Large intestine (tissue), 3 donors: Measurements from ENCODE around the gene ARHGEF25. TPM values are rescaled to one million over a fixed set of nuclear protein-coding genes. Genes with fewer than 3 reads are reported as not detected.
A peak's percentile ranks its signal among the peaks of the same experiment; 100 is the strongest.

ENCODE experiments used
- DNase-seq, 2 donors: peaks; one replicate each; pipeline versions ENCODE4 v3.0.0 to v3.0.0-alpha.2; 2013
- H3K27ac ChIP-seq: one replicate; pipeline ENCODE4 v1.5.1; 2013; ENCODE audit warnings: low read length
- H3K27me3 ChIP-seq: 2 replicates; pipeline ENCODE4 v1.6.1; 2013; ENCODE audit warnings: low read length; ENCODE audit not compliant: control insufficient read depth, insufficient read depth
- H3K36me3 ChIP-seq: 2 replicates; pipeline ENCODE4 v1.6.1; 2013; ENCODE audit warnings: low read length; ENCODE audit not compliant: control insufficient read depth, insufficient read depth
- H3K4me1 ChIP-seq: one replicate; pipeline ENCODE4 v1.6.1; 2013; ENCODE audit warnings: low read length; ENCODE audit not compliant: control insufficient read depth, insufficient read depth
- H3K4me3 ChIP-seq: one replicate; pipeline ENCODE4 v1.5.1; 2013; ENCODE audit warnings: low read length
- H3K9me3 ChIP-seq: one replicate; pipeline ENCODE4 v1.6.1; 2013; ENCODE audit warnings: mild to moderate bottlenecking, low read depth, low read length, moderate library complexity; ENCODE audit not compliant: control insufficient read depth
- WGBS: methylation state at CpG from one replicate; pipeline ENCODE4 v1.1.5; 2013; ENCODE audit warnings: low lambda C conversion rate; ENCODE audit not compliant: insufficient coverage; 5-methylcytosine and 5-hydroxymethylcytosine counted together
- polyA plus RNA-seq: library from polyadenylated mRNA; unstranded; fragments of 120-200 nt; gene quantifications from one replicate; pipeline ENCODE4 v1.2.1, GENCODE V29; 2013

Gene ARHGEF25
- polyA plus RNA-seq, 1 donor = 17.8 TPM

GRCh38 chr12:57609101-57609780 lies 2.0 kb upstream of the ARHGEF25 start:
- Histone ChIP-seq H3K4me3 (no peak overlapping the region), H3K9me3 (no peaks in the 10 kb centered on the region), H3K27ac (no peak overlapping the region), H3K36me3 (no peaks in the 10 kb centered on the region), H3K27me3 (peaks cover 59% of the 10 kb centered on the region), H3K4me1 (peaks cover 19% of the 10 kb centered on the region)
- WGBS = 100% methylated on average over 1 of the region's 19 CpGs
- DNase-seq = no peak

DNA sequence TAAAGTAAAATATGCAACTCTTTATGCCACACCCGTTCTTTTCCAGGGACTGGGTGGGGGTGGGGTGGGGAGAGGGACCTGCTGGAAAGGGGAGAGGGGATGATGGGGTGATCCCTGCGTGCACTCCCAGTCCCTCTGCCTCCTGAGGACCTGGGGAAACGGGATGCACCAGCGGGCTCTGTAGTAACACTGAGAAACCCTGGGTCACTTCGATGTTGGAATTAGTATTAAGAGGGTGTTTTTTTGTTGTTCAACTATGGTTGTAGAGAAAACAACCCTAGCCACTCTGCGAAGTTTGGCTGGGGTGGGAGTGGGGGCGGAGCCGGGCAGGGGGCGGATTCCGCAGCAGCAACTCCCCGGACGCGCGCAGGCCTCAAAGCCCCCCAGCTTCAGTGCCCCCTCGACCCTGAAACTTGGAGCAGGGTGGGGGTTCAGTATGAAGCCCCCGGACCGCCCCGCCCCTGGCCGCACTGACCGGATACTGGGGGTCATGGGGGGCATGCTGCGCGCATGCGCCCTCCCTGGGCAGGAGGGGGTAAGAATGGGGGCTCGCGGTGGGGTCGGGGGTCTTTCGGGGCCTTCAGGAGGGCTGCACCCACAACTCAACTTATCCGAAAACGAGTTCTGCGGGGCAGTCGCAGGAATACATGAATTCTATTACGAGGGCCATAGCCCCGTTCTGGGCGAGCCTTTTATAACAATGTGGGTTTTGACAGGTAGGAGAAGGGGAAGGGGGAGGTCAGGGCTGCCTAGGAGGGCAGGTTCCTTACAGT lies 1.3 kb upstream of the ARHGEF25 start:
- H3K9me3 ChIP-seq = no peaks in the 10 kb centered on the region
- peak overlapping the region; percentile 45 for H3K4me3 ChIP-seq
- H3K27ac ChIP-seq = peak overlapping the region; percentile 32
- peaks cover 15% of the 10 kb centered on the region for H3K4me1 ChIP-seq
- H3K36me3 ChIP-seq = peaks cover 4% of the 10 kb centered on the region
- no CpG with 5 or more reads among the region's 34 CpGs for WGBS
- no peak for DNase-seq
- peaks cover 61% of the 10 kb centered on the region for H3K27me3 ChIP-seq

DNA sequence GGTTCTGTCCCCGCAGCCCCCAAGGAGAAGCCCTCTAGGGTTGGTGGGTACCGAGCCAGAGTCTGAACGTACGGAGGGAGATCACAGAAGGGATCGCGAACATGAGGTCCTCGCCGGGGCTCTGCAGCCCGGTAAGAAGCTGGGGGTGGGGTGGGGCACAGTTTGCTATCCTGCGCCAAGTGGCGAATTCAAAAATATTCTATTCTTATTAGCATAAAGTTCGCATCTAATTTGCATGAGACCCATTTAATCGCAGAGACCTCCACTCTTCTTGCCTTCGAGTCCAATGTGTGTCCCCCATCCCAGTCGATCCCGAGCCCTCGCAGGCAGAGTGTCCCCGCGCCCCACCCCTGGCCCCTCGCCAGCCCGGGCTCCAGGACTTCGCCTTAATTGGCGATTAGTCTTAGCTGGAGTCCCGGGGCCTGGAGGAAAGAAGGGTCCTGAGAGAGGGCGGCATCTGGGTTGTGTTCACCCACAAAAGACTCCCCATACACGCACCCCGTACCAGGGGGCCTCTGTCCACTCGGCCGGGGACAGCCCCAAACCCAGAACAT lies 604 bp upstream of the ARHGEF25 start:
- Histone ChIP-seq H3K27ac (peak overlapping the region; percentile 46), H3K4me1 (peaks cover 9% of the 10 kb centered on the region), H3K9me3 (no peaks in the 10 kb centered on the region), H3K27me3 (peaks cover 64% of the 10 kb centered on the region), H3K36me3 (peaks cover 4% of the 10 kb centered on the region), H3K4me3 (peak overlapping the region; percentile 45)
- no CpG with 5 or more reads among the region's 29 CpGs for WGBS
- DNase-seq = peak in 1 of 2 donors; percentile 32

DNA sequence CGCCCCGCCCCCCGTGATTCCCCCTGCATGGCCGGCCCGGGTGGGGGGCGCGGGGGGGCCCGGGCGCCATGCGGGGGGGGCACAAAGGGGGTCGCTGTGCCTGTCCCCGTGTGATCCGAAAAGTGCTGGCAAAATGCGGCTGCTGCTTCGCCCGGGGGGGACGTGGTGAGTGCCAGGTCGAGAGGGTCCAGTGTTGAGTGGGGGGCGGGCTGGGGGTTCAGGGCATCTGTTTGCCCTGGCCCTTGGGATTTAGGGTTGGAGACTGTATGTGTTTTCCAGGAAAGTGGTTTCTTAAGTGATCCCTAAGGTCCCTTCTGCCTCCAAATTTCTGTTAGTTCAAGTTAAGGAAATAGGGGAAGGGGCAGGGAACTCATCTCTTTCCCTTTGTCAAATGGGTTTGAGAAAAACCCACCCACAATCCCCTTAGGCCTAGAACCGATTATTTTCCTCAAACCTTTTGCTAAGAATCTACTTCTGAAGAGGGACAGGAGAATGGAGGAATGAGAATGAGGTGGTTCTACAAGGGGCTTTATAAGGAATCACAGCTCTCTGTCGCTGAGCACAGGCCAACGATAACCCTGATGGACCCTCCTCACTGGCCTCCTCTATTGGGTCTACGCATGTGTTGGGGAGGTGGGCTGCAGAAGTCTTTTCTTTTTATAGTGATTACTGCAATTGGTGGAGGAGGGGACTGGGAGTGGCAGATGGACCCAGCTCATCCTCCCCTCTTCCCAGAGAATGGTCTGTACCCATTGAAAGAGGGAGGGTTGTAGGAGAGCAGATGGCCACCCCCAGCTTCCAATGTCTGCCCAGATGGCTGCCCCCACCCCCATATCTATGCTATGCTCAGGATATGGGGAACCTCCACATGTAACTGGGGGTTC lies 834 bp downstream of the ARHGEF25 start:
- no CpG with 5 or more reads among the region's 23 CpGs for WGBS
- no peak overlapping the region for H3K4me3 ChIP-seq
- H3K27me3 ChIP-seq = peaks cover 76% of the 10 kb centered on the region
- peaks cover 8% of the 10 kb centered on the region for H3K4me1 ChIP-seq
- no peak for DNase-seq
- peaks cover 4% of the 10 kb centered on the region for H3K36me3 ChIP-seq
- no peak overlapping the region for H3K27ac ChIP-seq
- H3K9me3 ChIP-seq = no peaks in the 10 kb centered on the region

DNA sequence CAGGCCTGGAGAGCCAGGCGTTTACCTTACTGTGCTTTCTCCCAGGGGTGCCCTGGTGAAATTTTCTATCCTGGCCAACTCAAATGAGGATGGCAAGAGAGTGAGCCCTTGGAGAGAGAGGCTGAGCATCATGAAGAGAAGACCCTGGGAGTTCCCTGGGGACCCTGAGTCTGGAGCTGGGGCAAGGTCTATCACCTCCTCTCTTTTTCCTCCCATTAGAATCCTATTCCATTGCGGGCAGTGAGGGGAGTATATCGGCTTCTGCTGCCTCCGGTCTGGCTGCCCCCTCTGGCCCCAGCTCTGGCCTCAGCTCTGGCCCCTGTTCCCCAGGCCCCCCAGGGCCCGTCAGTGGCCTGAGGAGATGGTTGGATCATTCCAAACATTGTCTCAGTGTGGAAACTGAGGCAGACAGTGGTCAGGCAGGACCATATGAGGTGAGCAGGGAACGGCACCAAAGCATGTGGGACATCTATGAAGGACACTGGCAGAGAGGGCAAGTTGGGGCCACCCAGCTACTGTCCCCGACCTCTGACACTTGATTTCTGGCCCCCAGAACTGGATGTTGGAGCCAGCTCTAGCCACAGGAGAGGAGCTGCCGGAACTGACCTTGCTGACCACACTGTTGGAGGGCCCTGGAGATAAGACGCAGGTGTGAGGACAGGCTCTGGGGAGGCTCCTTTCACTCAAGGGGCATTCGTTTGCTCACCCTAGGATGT lies 1.6 kb downstream of the ARHGEF25 start:
- no peak for DNase-seq
- H3K27me3 ChIP-seq = peaks cover 84% of the 10 kb centered on the region
- no peak overlapping the region for H3K27ac ChIP-seq
- H3K4me1 ChIP-seq = peaks cover 8% of the 10 kb centered on the region
- peaks cover 4% of the 10 kb centered on the region for H3K36me3 ChIP-seq
- H3K9me3 ChIP-seq = no peaks in the 10 kb centered on the region
- H3K4me3 ChIP-seq = no peak overlapping the region
- WGBS = 100% methylated on average over 1 of the region's 10 CpGs

DNA sequence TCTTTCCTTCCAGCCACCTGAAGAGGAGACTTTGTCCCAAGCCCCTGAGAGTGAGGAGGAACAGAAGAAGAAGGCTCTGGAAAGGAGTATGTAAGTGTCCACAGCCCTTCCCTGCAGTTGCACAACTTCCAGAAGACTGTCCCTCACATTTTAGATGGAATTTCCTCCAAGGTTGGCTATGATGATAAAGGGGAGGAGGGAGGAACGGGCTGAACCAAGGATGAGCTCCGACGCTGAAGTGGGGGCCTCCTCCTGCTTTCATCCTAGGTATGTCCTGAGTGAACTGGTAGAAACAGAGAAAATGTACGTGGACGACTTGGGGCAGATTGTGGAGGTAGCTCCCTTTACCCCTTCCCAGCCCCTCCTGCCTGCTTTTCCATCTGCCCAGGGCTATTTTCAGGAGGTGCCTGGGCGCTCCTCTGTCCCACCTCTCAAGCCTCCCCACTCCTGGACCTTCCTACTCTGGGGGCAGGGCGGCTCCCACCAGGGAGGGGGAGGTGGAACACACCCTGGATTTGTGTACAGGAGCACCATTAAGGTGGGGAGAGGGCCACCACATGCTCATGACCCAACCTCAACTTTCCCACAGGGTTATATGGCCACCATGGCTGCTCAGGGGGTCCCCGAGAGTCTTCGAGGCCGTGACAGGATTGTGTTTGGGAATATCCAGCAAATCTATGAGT lies 2.3 kb downstream of the ARHGEF25 start:
- H3K36me3 ChIP-seq = peaks cover 4% of the 10 kb centered on the region
- H3K4me1 ChIP-seq = peaks cover 8% of the 10 kb centered on the region
- H3K27ac ChIP-seq = no peak overlapping the region
- H3K9me3 ChIP-seq = no peaks in the 10 kb centered on the region
- DNase-seq = no peak
- H3K27me3 ChIP-seq = peaks cover 91% of the 10 kb centered on the region
- H3K4me3 ChIP-seq = no peak overlapping the region
- WGBS = no CpG with 5 or more reads among the region's 10 CpGs

DNA sequence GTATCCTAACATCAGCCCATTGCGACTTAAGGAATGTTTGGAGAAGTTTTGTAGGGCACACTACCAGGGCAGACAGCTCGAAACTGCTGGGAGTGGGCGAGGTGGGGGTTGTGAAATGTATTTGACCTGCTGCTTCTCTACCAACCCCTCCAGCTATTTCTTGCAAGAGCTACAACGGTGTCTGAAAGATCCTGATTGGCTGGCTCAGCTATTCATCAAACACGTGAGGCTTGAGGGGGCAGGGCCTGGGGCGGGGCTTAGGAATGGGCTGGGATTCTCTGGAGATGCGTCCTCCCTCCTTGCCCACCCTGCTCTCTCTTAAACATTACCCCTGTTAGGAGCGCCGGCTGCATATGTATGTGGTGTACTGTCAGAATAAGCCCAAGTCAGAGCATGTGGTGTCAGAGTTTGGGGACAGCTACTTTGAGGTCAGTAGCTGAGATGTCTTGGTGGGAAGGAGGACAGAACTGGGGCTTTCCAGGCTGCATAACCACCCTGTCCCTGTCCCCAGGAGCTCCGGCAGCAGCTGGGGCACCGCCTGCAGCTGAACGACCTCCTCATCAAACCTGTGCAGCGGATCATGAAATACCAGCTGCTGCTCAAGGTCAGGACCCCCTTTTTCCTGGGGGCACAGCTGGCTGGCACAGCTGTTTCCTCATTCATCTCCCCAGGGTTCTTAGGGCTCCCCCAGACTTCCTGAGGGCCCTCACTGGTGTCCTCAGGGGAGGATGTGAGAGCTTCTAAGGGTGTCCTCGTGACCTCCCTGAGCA lies 3.1 kb downstream of the ARHGEF25 start:
- no peak overlapping the region for H3K27ac ChIP-seq
- DNase-seq = no peak
- H3K4me1 ChIP-seq = peaks cover 10% of the 10 kb centered on the region
- peaks cover 96% of the 10 kb centered on the region for H3K27me3 ChIP-seq
- H3K4me3 ChIP-seq = no peak overlapping the region
- no peaks in the 10 kb centered on the region for H3K9me3 ChIP-seq
- peaks cover 4% of the 10 kb centered on the region for H3K36me3 ChIP-seq
- WGBS = no CpG with 5 or more reads among the region's 14 CpGs

DNA sequence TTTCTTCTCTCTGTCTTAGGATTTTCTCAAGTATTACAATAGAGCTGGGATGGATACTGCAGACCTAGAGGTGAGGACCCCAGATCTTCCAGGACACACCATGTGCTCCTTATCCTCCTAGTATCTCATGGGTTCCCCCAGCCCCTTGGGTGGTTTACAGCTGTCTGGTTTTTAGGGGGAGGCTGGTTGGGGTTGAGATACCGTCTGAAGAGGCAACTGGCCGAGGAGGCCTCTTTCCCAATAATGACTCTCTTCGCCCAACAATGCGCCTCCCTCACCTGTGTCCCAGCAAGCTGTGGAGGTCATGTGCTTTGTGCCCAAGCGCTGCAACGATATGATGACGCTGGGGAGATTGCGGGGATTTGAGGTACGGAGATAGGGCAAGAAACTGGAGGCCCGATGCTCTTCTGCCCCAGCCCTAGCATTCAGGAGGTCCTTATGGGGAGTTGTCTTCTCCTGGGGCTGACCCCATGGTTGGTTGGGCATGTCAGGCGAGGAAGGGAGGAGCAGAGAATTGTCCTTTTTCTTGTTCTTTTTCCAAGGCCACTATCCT lies 3.8 kb downstream of the ARHGEF25 start:
- no CpG with 5 or more reads among the region's 11 CpGs for WGBS
- Histone ChIP-seq H3K36me3 (peaks cover 4% of the 10 kb centered on the region), H3K9me3 (no peaks in the 10 kb centered on the region), H3K27me3 (peaks cover 97% of the 10 kb centered on the region), H3K4me3 (no peak overlapping the region), H3K27ac (no peak overlapping the region), H3K4me1 (peaks cover 13% of the 10 kb centered on the region)
- DNase-seq = no peak

- Histone ChIP-seq H3K4me1 (peaks cover 10% of the 10 kb centered on the region), H3K36me3 (peaks cover 4% of the 10 kb centered on the region), H3K9me3 (peaks cover under 1% of the 10 kb centered on the region), H3K27me3 (peaks cover 97% of the 10 kb centered on the region), H3K27ac (no peak overlapping the region), H3K4me3 (no peak overlapping the region)
- DNase-seq = no peak
- WGBS = no CpG with 5 or more reads among the region's 5 CpGs
Measured at GRCh38 chr12:57615637-57616036, 4.4 kb downstream of the ARHGEF25 start.
